SK-N-MC (cell line): ENCODE measurements around the gene NDFIP1.

ENCODE experiments used
- FOXP2 ChIP-seq: optimal IDR thresholded peaks from 2 replicates; pipeline ENCODE3; 2011; ENCODE audit warnings: mild to moderate bottlenecking, moderate library complexity; ENCODE audit not compliant: insufficient read depth; ENCODE audit errors: extremely low read length, control extremely low read depth
- POLR2AphosphoS5 ChIP-seq: IDR thresholded peaks from 2 replicates; pipeline ENCODE4 v1.6.1; 2012; ENCODE audit warnings: mild to moderate bottlenecking, low read depth, low read length, borderline replicate concordance

- TF ChIP-seq POLR2AphosphoS5: no peak
- TF ChIP-seq FOXP2: no peak
Measured at GRCh38 chr5:142104491-142104890, 4.1 kb upstream of the NDFIP1 start.
